Endothelial cell of umbilical vein (primary cell): Measurements from ENCODE around the gene PTGS2. TPM values are rescaled to one million over a fixed set of nuclear protein-coding genes. Genes with fewer than 3 reads are reported as not detected.
"Not testable (repeated sequence)": the region's sequence is repeated elsewhere in the genome, so short reads cannot be mapped to it uniquely, and the experiment has no call there.

ENCODE experiments used
- BruUV-seq: library from RNA; stranded (reverse); fragments of 400-500 nt; replicated peaks from 2 replicates; lab custom pipeline; 2021; lab: Mats Ljungman, UMichigan
- CTCF ChIA-PET: fragments of 300-600, 350-600 bp; sonication (Branson Sonifier 250); formaldehyde crosslinking; loops from one replicate; lab custom pipeline; 2021; ENCODE audit warnings: antibody characterized with exemption, inconsistent platforms; lab: Charles Lee
- POLR2A ChIA-PET: fragments of 300-600, 350-600 bp; sonication (Branson Sonifier 250); formaldehyde crosslinking; loops from one replicate; lab custom pipeline; 2021; ENCODE audit warnings: antibody characterized with exemption, inconsistent platforms; lab: Charles Lee
- DNase-seq: peaks from one replicate; pipeline ENCODE4 v3.0.0-alpha.2; 2011; ENCODE audit warnings: low read depth, low spot score
- FAIRE-seq: peaks from 2 replicates; lab custom pipeline; 2011; peaks lifted over from hg19 to GRCh38; lab: Jason Lieb, UNC
- H2AFZ ChIP-seq: 2 replicates; pipeline ENCODE4 v1.6.0; 2012; ENCODE audit warnings: low read depth, low read length, control low read depth, inconsistent platforms
- H3K27ac ChIP-seq: 2 replicates; pipeline ENCODE4 v1.5.1; 2011; ENCODE audit warnings: low read depth, mild to moderate bottlenecking, control low read depth, low read length, moderate library complexity; ENCODE audit not compliant: insufficient read depth
- H3K27me3 ChIP-seq, 2 experiments: 2 replicates each; pipeline versions ENCODE4 v1.6.0 to v1.6.1; 2011; ENCODE audit warnings: low read length in 2 of 2, mixed read lengths in 1 of 2; ENCODE audit not compliant: control insufficient read depth in 2 of 2, insufficient read depth in 2 of 2
- H3K36me3 ChIP-seq, 2 experiments: 2 replicates in 1 of 2; 3 replicates in 1 of 2; pipeline ENCODE4 v1.5.1; 2011; ENCODE audit warnings: low read length in 2 of 2, mild to moderate bottlenecking in 1 of 2, moderate library complexity in 1 of 2; ENCODE audit not compliant: control insufficient read depth in 2 of 2, insufficient read depth in 2 of 2; ENCODE audit errors: extremely low read depth in 1 of 2
- H3K4me1 ChIP-seq: 3 replicates; pipeline ENCODE4 v1.5.1; 2011; ENCODE audit warnings: mild to moderate bottlenecking, low read length; ENCODE audit not compliant: control insufficient read depth, insufficient read depth; ENCODE audit errors: extremely low read depth
- H3K4me2 ChIP-seq: 2 replicates; pipeline ENCODE4 v1.6.1; 2011; ENCODE audit warnings: low read length, control low read depth, mixed read lengths; ENCODE audit not compliant: insufficient read depth
- H3K4me3 ChIP-seq, 3 experiments: fragments of 200-600 bp in 1 of 3; sonication (generic), shearing (Covaris generic) in 1 of 3; replicated peaks in 1 of 3; 2 replicates each; pipeline ENCODE4 v1.5.1; 2011 to 2016; ENCODE audit warnings: control low read depth in 3 of 3, low read length in 3 of 3, mild to moderate bottlenecking in 2 of 3, inconsistent platforms in 1 of 3, low read depth in 1 of 3, moderate library complexity in 1 of 3; ENCODE audit not compliant: insufficient read depth in 1 of 3
- H3K79me2 ChIP-seq: 2 replicates; pipeline ENCODE4 v1.6.0; 2012; ENCODE audit warnings: low read length, inconsistent platforms; ENCODE audit not compliant: control insufficient read depth, insufficient read depth
- H3K9ac ChIP-seq: replicated peaks from 2 replicates; pipeline ENCODE3; 2011; ENCODE audit warnings: low read length, control low read depth; ENCODE audit not compliant: insufficient read depth; ENCODE audit errors: extremely low read depth
- H3K9me1 ChIP-seq: replicated peaks from 3 replicates; pipeline ENCODE4 v1.6.0; 2011; ENCODE audit warnings: mild to moderate bottlenecking, low read length; ENCODE audit not compliant: control insufficient read depth, insufficient read depth; ENCODE audit errors: extremely low read depth
- H3K9me3 ChIP-seq: replicated peaks from 2 replicates; pipeline ENCODE4 v1.5.1; 2012; ENCODE audit warnings: low read length, inconsistent platforms; ENCODE audit not compliant: control insufficient read depth, insufficient read depth
- H4K20me1 ChIP-seq: replicated peaks from 2 replicates; pipeline ENCODE3; 2011; ENCODE audit warnings: mild to moderate bottlenecking, low read length; ENCODE audit not compliant: control insufficient read depth, insufficient read depth; ENCODE audit errors: extremely low read depth
- FOS ChIP-seq: IDR thresholded peaks from 2 replicates; pipeline ENCODE4 v1.6.1; 2011; ENCODE audit warnings: mild to moderate bottlenecking, low read length, moderate library complexity, borderline replicate concordance; ENCODE audit not compliant: insufficient read depth
- GATA2 ChIP-seq: IDR thresholded peaks from 2 replicates; pipeline ENCODE4 v1.7.0; 2011; ENCODE audit warnings: low read depth, mild to moderate bottlenecking, moderate library complexity, mixed read lengths, low read length; ENCODE audit not compliant: insufficient read length, insufficient read depth
- JUN ChIP-seq: IDR thresholded peaks from 2 replicates; pipeline ENCODE4 v1.6.1; 2011; ENCODE audit warnings: borderline replicate concordance, low read depth; ENCODE audit not compliant: insufficient read length, insufficient read depth
- dilution Hi-C: fragments of 300-500 bp; cut with MboI; formaldehyde crosslinking; loops from one replicate; pipeline ENCODE4 v1.15.0; 2019; ENCODE audit warnings: low sequenced_read_pairs; ENCODE audit not compliant: extremely low pct_ligation_motif_present
- intact Hi-C: fragments of 100-400 bp; cut with micrococcal nuclease; formaldehyde crosslinking; loops from one replicate; pipeline ENCODE4 v1.10.0; 2022
- polyA plus RNA-seq, 4 experiments: library from polyadenylated mRNA; depleted of rRNA in 3 of 4; stranded (reverse) in 3 of 4; unstranded in 1 of 4; fragments of >200 nt; gene quantifications; 2 replicates each; pipeline versions ENCODE4 v1.2.1 to v1.2.3, GENCODE V29; 2011 to 2012; ENCODE audit warnings: missing spikeins in 1 of 4
- total RNA-seq: library from RNA; stranded (reverse); gene quantifications from 2 replicates; pipeline ENCODE4 v1.2.3, GENCODE V29; 2021

The PTGS2 gene
- total and polyA plus RNA-seq, 2 donors (not counting 3 experiments of a cell fraction or from before 2014, with no cell fraction given), result 21.6 to 84.6 TPM

DNA sequence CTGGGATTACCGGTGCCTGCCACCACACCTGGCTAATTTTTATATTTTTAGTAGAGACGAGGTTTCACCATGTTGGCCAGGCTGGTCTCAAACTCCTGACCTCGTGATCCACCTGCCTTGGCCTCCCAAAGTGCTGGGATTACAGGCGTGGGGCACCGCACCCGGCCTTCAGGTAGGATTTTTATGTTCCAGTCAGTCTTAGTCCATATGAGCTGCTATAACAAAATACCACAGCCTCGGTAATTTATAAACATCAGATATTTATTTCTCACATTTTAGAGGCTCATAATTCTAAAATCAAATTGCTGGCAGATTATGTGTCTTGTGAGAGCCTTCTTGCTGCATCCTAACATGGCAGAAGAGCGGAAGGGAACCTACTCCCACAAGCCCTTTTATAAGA, 16.0 kb downstream of the PTGS2 start:
- H3K4me3 ChIP-seq, H3K9ac ChIP-seq, FAIRE-seq, H3K9me3 ChIP-seq, DNase-seq, H3K27me3 ChIP-seq, intact Hi-C loops, BruUV-seq, H3K4me2 ChIP-seq, dilution Hi-C loops, H2AFZ ChIP-seq, H3K9me1 ChIP-seq, CTCF ChIA-PET, H3K27ac ChIP-seq, POLR2A ChIA-PET, H4K20me1 ChIP-seq, H3K36me3 ChIP-seq, H3K79me2 ChIP-seq: not testable (repeated sequence)
- peaks cover 13% of the 10 kb centered on the region for H3K4me1 ChIP-seq

DNA sequence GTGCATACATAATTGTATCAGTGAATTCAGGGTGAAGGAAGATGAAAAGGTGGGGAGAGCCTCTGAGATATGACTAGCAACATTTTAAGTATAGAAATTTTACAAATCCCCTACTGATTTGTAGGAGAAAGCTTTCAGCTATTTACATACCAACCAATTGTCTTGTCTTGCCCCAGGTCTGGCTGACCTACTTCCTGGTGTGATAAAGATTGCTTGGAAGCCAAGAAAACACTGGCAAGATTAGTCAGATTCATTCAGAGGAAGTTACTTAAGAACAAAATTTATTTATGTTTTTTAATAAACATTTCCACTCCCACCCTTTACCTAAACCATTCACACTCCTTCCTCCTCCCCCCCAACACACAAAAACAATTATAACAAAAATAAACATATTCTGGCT, 17.5 kb downstream of the PTGS2 start:
- peak; percentile 68 for DNase-seq
- peak overlapping the region; percentile 57 for H3K27ac ChIP-seq
- H3K9me3 ChIP-seq, result no peaks in the 10 kb centered on the region
- no peaks in the 10 kb centered on the region for H3K79me2 ChIP-seq
- intact Hi-C loops, result no loop called here
- peaks cover 15% of the 10 kb centered on the region for H3K4me1 ChIP-seq
- dilution Hi-C loops, result no loop called here
- ChIA-PET CTCF (interaction anchor here (0.7 to 1.2 kb wide), 3 partner anchors 11 to 57 kb away, joined by 3 read pairs; no protein-coding TSS in a partner anchor), POLR2A (no interaction called here)
- H3K4me3 ChIP-seq, result no peak overlapping the region
- H3K9me1 ChIP-seq, result no peaks in the 10 kb centered on the region
- H2AFZ ChIP-seq, result peak overlapping the region; percentile 16
- no TSS peak for BruUV-seq
- no peaks in the 10 kb centered on the region for H3K36me3 ChIP-seq
- FAIRE-seq, result peak; percentile 79
- no peaks in the 10 kb centered on the region for H4K20me1 ChIP-seq
- TF ChIP-seq FOS (peak; percentile 39), JUN (no peak), GATA2 (peak; percentile 54)
- peak overlapping the region; percentile 50 for H3K4me2 ChIP-seq
- no peak overlapping the region for H3K9ac ChIP-seq
- no peaks in the 10 kb centered on the region for H3K27me3 ChIP-seq
